ENCODE data around the gene PICALM. TPM values are rescaled to one million over a fixed set of nuclear protein-coding genes. Genes with fewer than 3 reads are reported as not detected.
A peak's percentile ranks its signal among the peaks of the same experiment; 100 is the strongest.

PICALM gene
- total and polyA plus RNA-seq, 10 of the 15 experiments (the other 5 are each of a cell fraction or from before 2014, with no cell fraction given), result 4.3 to 150 (median 41.8) TPM

DNA sequence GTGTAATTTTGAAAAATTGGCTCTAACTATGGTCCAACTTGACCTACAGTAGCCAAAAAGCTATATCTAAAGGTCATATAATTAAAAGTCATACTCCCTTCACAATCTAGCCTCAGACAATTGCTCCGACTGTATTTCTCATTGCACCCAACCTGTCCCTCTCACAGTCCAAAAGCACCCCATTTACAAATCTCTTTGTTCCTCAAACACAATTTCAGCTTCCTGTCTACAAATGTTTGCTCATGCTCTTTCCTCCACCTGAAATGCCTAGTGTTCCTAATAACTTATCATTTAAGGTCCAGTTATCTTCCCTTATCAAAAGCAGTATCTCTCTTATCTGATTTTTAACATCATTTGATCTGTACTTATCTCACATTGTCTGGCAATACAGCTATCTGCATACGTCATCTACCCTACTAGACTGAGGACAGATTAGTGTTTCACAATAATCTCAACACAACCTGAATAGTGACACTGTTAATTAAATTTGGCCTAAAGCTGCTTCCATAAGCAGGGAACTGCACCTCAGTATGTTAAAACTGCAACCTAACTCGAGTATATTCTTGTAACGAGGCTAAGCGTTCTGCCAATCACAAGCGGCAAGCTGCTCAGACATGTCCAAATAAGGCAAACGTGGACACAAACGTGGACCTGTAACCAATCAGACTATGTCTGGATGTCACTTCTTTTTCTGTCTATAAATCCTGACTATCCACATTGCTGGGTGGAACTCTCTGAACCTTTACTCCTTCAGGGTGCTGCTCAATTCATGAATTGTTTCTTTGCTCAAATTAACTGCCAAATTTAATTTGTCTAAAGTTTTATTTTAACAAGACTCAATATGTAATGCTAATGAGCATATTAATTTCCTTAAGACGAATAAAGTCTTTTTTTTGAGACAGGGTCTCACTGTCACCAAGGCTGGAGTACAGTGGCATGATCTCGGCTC is 15.9 kb downstream of the PICALM start:
- RAD21 ChIA-PET (ENCODE audit: unreplicated experiment), result interaction anchor here (0.8 to 1.5 kb wide), 4 partner anchors 10 to 141 kb away, joined by 3 to 5 read pairs (median 3); partner anchors contain the start of gene PICALM
- Histone ChIP-seq H3K79me2 (ENCODE audit: control insufficient read depth, insufficient read depth, low read length) (peaks cover 99% of the 10 kb centered on the region), H3K27me3 (replicated peaks in 1 of 2; ENCODE audit: control insufficient read depth in 2 of 2, insufficient read depth in 2 of 2, low read length in 1 of 2) (no peaks in the 10 kb centered on the region), H3K4me3 (no peak overlapping the region), H3K9ac (ENCODE audit: control insufficient read depth, insufficient read depth, low read length) (no peak overlapping the region), H2AFZ (ENCODE audit: control insufficient read depth, low read depth, low read length) (no peak overlapping the region), H3K4me2 (ENCODE audit: control insufficient read depth, insufficient read depth) (no peak overlapping the region), H3K36me3 (ENCODE audit: control insufficient read depth in 2 of 2, insufficient read depth in 2 of 2, low read length in 1 of 2) (no peaks in the 10 kb centered on the region), H3K27ac (ENCODE audit: control insufficient read depth, insufficient read depth) (peak overlapping the region; percentile 26; the same call in 1 of the 2 replicates), H4K20me1 (ENCODE audit: control insufficient read depth, insufficient read depth) (no peaks in the 10 kb centered on the region; the same call in 1 of the 2 replicates), H3K4me1 (ENCODE audit: control insufficient read depth, insufficient read depth, low read length) (peaks cover 11% of the 10 kb centered on the region), H3K9me3 (replicated peaks; ENCODE audit: control insufficient read depth, insufficient read depth, low read length) (peaks cover 12% of the 10 kb centered on the region)
- ATAC-seq, result no peak
- in situ Hi-C loops (cut with MboI) (no loop called here), intact Hi-C loops (cut with micrococcal nuclease; ENCODE audit: unreplicated experiment) (no loop called here)
- FAIRE-seq, result no peak
- 82% methylated on average over 10 of the region's 10 CpGs for WGBS (ENCODE audit: insufficient coverage, insufficient replicate concordance, low lambda C conversion rate, missing lambda C conversion rate)
- POLR2A ChIA-PET, result interaction anchor here (1.1 to 1.5 kb wide), 3 partner anchors 12 to 16 kb away, joined by 3 to 5 read pairs (median 4); partner anchors contain the start of gene PICALM
- SMC1A ChIA-PET (ENCODE audit: uncharacterized antibody, unreplicated experiment), result interaction anchor here (1.1 to 4.6 kb wide), 7 partner anchors 10 to 238 kb away, joined by 3 to 38 read pairs (median 5); partner anchors contain the start of gene PICALM
- CTCF ChIA-PET, result interaction anchor here (1.3 to 7.1 kb wide), 6 partner anchors 11 to 237 kb away, joined by 3 to 33 read pairs (median 8); partner anchors contain the start of gene CCDC83
- 0 out of 4 replicates have a peak, but pooled peaks of 1 of the 2 experiments have one; percentile 23 for TF ChIP-seq SRF (IDR thresholded peaks at IDR 0.05; ENCODE audit: low read depth in 2 of 2, low read length in 2 of 2)
- no peak for TF ChIP-seq SIN3A (IDR thresholded peaks at IDR 0.05; ENCODE audit: low read depth, low read length)
- no peak for TF ChIP-seq HDGF (IDR thresholded peaks at IDR 0.05)
- no peak for TF ChIP-seq ZBTB40 (IDR thresholded peaks at IDR 0.05; ENCODE audit: borderline replicate concordance)
- DNase-seq (ENCODE audit: low read depth, low spot score), result no peak
- no TSS peak for BruUV-seq (replicated peaks)

All from GM12878 (cell line).